Activated gamma-delta T cell treated with anti-CD3 and anti-CD28 coated beads, Interleukin-2, amount 50 U/mL, for 16 hours (primary cell): ENCODE results near the gene GJA8.
"Not testable (repeated sequence)": the region's sequence is repeated elsewhere in the genome, so short reads cannot be mapped to it uniquely, and the experiment has no call there.

ENCODE experiments used
- DNase-seq: peaks from one replicate; pipeline ENCODE4 v3.0.0-alpha.2; 2020; ENCODE audit warnings: low read depth

The GJA8 gene

DNA sequence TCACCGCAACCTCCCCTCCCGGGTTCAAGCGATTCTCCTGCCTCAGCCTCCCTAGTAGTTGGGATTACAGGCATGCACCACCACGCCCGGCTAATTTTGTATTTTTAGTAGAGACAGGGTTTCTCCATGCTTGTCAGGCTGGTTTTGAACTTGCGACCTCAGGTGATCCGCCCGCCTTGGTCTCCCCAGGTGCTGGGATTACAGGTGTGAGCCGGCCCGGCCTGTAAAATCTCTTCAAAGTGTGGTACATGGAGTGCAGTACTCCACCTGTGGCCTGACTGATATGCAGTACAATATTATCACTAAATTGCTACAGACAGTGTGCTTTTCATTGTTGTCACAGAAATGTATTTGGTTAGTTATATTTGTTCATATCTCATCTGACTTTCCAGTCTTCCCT is 25.1 kb downstream of the GJA8 start:
- not testable (repeated sequence) for DNase-seq

DNA sequence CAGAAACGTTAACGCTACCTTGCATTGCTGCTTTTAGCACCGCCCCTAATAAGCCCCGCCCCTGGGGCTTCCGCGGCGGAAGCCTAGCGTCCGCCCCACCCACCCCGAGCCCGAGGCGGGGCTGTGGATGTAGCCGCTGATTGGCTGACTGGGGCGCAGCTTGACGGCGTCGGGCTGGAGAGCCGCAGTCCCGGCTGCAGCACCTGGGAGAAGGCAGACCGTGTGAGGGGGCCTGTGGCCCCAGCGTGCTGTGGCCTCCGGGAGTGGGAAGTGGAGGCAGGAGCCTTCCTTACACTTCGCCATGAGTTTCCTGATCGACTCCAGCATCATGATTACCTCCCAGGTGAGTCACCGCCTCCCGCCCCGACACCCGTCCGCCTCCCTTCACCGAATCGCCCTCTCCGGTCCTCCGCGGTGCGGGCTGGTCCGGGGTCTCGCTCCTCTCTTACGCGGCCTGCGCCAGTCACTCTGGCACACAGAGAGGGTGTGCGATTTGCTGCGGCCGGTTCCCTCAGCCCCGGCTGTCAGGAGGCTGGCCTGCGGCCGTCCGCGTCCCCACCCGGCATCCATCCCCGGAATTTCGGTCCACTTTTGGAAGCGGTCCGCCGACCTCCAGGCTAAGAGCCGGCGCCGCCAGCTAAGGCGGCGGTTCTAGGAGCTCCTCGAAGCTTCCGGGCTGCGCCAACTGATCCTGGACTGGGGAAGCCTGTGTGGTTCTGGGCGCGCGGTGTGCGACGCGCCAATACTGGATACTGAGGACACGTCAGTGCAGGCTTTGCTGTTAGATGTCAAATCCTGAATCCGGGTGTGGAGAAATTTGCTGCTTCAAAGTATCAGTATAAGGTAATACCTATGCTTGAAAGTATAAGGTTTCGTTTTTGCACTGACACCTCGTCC is 25.9 kb downstream of the GJA8 start, which contains the start of gene GPR89B:
Gene GPR89B (plus strand): TSS at position 185 of the 897 bp plus-strand sequence. CDS start 117 bp downstream, at position 302.
- peak; percentile 90 for DNase-seq

DNA sequence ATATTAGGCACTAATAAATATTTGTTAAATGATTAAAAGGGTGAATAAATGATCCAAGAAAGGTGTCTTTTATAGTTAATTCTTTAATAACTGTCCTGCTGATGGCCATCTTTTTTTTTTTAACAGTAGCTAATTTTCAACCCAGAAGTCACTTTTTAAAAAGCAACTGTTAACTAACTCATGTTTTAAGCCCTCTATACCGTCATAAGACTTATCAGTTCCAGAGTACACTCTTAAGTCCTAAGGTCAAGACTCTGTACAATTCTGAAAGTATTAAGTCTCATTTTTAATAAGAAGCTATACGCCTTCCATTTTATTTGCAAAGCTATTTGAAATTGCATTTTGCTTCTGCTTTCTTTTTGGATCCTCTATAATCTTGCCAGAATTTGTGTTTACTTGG is 28.5 kb downstream of the GJA8 start:
- not testable (repeated sequence) for DNase-seq

DNA sequence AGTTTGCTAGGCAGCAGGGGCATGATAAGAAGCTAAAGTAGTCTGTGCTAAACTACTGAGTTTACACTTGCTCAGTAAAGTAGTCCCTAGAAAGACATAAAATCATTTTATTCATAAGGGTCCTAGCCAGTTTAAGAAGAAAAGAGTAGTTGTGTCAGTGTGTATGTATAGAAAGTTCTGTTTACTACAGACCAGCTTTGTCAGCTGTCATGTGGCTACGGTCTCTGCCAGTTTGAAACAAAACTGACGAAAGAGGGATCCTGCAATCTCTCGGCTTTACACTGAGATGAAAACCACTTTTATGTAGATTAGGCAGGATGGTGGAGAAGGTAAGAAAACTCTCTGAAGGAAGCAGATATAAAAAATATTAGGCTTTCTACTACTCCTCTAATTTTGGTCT is 32.7 kb downstream of the GJA8 start:
- DNase-seq = not testable (repeated sequence)

DNA sequence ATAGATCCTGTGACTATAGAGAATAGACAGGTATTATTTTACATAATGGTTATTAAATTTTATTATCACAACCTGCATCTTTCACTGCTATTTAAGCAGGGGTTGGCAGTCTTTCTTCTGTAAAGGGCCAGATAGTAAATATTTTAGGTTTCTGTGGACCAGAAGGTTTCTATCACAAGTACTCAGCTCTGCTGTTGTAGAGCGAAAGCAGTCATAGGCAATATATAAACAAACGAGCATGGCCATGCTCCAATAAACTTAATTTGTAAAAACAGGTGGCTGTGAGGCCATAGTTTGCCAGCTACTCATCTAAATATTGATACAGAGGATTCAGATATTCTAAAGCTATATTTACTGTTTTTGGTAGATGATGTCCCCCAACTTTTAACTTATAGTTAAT is 37.9 kb downstream of the GJA8 start:
- DNase-seq = not testable (repeated sequence)

DNA sequence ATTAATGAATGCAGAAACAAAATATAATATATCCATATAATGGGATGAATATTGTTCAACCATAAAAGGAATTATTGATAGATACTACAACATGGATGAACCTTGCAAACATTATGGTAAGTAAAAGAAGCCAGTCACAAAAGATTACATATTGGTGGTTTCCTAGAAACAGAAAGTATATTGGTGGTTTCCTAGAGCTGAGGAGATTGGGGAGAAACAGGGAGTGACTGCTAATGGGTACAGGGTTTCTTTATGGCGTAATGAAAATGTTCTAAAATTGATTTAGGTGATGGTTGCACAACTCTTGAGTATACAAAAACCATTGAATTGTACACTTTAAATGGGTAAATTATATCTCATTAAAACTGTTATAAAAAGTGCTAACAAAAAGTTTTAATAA is 40.0 kb downstream of the GJA8 start:
- not testable (repeated sequence) for DNase-seq

DNA sequence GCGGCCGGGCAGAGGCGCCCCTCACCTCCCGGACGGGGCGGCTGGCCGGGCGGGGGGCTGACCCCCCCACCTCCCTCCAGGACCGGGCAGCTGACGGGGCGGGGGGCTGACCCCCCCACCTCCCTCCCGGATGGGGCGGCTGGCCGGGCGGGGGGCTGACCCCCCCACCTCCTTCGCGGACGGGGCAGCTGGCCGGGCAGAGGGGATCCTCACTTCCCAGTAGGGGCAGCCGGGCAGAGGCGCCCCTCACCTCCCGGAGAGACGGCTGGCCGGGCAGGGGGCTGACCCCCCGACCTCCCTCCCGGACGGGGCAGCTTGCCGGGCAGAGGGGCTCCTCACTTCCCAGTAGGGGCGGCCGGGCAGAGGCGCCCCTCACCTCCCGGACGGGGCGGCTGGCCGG is 46.9 kb downstream of the GJA8 start:
- DNase-seq = not testable (repeated sequence)
